Heart right ventricle (tissue), 16 donors: ENCODE measurements around the gene FAM47E. TPM values are rescaled to one million over a fixed set of nuclear protein-coding genes. Genes with fewer than 3 reads are reported as not detected.

Source experiments
- ATAC-seq, 8 donors: fragments of 200-7000 bp; cut with Tn5 transposase; one replicate each; pipeline ENCODE4 v1.9.1; 2020; ENCODE audit warnings: mild to moderate bottlenecking in 8 of 8, moderate library complexity in 8 of 8, moderate number of reproducible peaks in 1 of 8
- DNase-seq, 2 donors: peaks; one replicate each; pipeline ENCODE4 v3.0.0-alpha.2; 2020
- H3K27ac ChIP-seq, 10 donors: fragments of 200-600 bp; sonication (generic) in 2 of 10; one replicate each; pipeline versions ENCODE4 v1.5.0 to v1.8.0; 2020 to 2022; ENCODE audit warnings: mild to moderate bottlenecking in 3 of 10
- H3K27me3 ChIP-seq, 7 donors: fragments of 200-600 bp; one replicate each; pipeline ENCODE4 v1.8.0; 2021 to 2022; ENCODE audit warnings: mild to moderate bottlenecking in 2 of 7
- H3K36me3 ChIP-seq, 9 donors: fragments of 200-600 bp; sonication (generic) in 1 of 9; one replicate each; pipeline versions ENCODE4 v1.5.0 to v1.8.0; 2020 to 2022; ENCODE audit warnings: mild to moderate bottlenecking in 2 of 9
- H3K4me1 ChIP-seq, 9 donors: fragments of 200-600 bp; sonication (generic) in 1 of 9; one replicate each; pipeline versions ENCODE4 v1.5.0 to v1.8.0; 2020 to 2022; ENCODE audit warnings: mild to moderate bottlenecking in 4 of 9
- H3K4me3 ChIP-seq, 10 donors: fragments of 200-600 bp; sonication (generic) in 2 of 10; one replicate each; pipeline versions ENCODE4 v1.5.0 to v1.8.0; 2020 to 2022; ENCODE audit warnings: mild to moderate bottlenecking in 7 of 10, moderate library complexity in 2 of 10
- H3K9me3 ChIP-seq, 11 donors: fragments of 200-600 bp in 10 of 11; sonication (generic) in 2 of 11; one replicate each; pipeline versions ENCODE4 v1.5.0 to v1.8.0; 2013 to 2022; ENCODE audit warnings: mild to moderate bottlenecking in 2 of 11, control low read depth in 1 of 11, moderate library complexity in 1 of 11
- WGBS, 2 donors: extraction: QIAGEN DNeasy Blood & Tissue Kit; methylation state at CpG; one replicate each; pipeline ENCODE4 v1.1.7; 2013; ENCODE audit warnings: inconsistent platforms in 1 of 2; 5-methylcytosine and 5-hydroxymethylcytosine counted together
- intact Hi-C, 10 donors: fragments of 100-400 bp; cut with DNase I; formaldehyde crosslinking; loops; one replicate each; pipeline versions ENCODE4 v1.11.1 to v1.14.2; 2022
- polyA plus RNA-seq, 2 donors: library from polyadenylated mRNA; stranded (reverse); fragments of 200-250 nt; gene quantifications; one replicate each; pipeline ENCODE4 v1.2.3, GENCODE V29; 2013
- total RNA-seq, 10 donors: library from RNA; stranded (reverse); fragmentation: NEBNext Ultra II Directional in 3 of 10; extraction: Animal tissue kit (Norgen Biotek cat#: 25700) in 3 of 10; gene quantifications; one replicate each; pipeline versions ENCODE4 v1.2.1 to v1.2.4, GENCODE V29; 2021 to 2023
- TF ChIP-seq, protein P1 (sequence below), 9 donors: fragments of 200-600 bp; sonication (generic) in 2 of 9; IDR thresholded peaks; one replicate each; pipeline versions ENCODE4 v1.5.0 to v1.8.0; 2021 to 2022; ENCODE audit warnings: antibody characterized with exemption in 9 of 9, mild to moderate bottlenecking in 5 of 9, moderate library complexity in 1 of 9
- donor health status: Arrhythmogenic right ventricular cardiomyopathy.
- donor health status: ischemic (EF 13 %, LVEDD 7.1; RV severe dilation, severe dysfunction).
- donor health status: healthy with polysubstance abuse.
- donor health status: DM: no; HTN: yes; CAD: no.
- donor health status: DM: no; HTN: no; CAD: no.
- donor health status: ischemic (EF 25% LVEDD 6.9; RV normal size, moderate dysfunction).
- donor health status: ischemic (EF 25% LVEDD 5.7; RV mildly dilated, moderate dysfunction).
- donor health status: healthy.
- donor health status: DM: yes; HTN: yes; CAD: no.
- donor health status: Ischemic cardiomyopathy.
- donor health status: ischemic (EF 35%, LVEDD 5.7; RV mildly dilated, moderate dysfunction).
- donor health status: nonischemic (EF 11% LVEDD 7.7; RV severe dilation, severe dysfunction).
- donor health status: DM: yes; HTN: yes; CAD: no.
- donor health status: PGD.
- donor health status: ischemic (EF 29% LVEDD 5.4; RV normal size, mild dysfunction).
- donor health status: nonischemic (EF 23%, LVEDD 6.1; RV moderate dilation, normal function).

The FAM47E gene
- total and polyA plus RNA-seq, 12 donors, result 0.68 to 6.3 (median 3.1) TPM

DNA sequence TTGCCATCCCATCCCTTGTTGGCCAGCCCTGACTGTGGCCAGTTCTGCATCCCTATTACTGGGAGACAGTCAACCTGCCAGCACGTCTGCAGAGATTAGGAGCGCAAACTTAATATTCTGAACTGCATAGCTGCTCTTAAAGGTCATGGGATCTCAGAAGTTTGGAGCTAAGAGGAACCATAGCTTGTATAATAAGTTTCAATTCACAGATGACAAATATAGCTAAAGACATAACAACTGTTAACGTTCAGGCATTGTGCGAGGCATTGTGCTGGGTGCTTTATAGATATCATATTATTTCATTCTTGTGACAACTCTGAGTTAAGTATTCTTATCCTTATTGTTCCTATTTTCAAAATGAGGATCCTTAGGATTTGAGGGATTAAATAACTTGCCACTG, 41.6 kb upstream of the FAM47E start:
- Histone ChIP-seq H3K36me3 (no peaks in the 10 kb centered on the region), H3K4me1 (peaks cover 24 to 88% (median 83%) of the 10 kb centered on the region in 9 donors), H3K27ac (peak overlapping the region; percentile 16 to 97 (median 94)), H3K9me3 (no peaks in the 10 kb centered on the region), H3K27me3 (no peaks in the 10 kb centered on the region), H3K4me3 (peak overlapping the region in 1 of 10 donors; percentile 90)
- 60 to 70% methylated on average over 4 of the region's 4 CpGs for WGBS, 2 donors
- ATAC-seq (no peak), DNase-seq (no peak)
- intact Hi-C loops, result loop anchor here in 4 of 10 donors (5.0 to 10.0 kb wide), 4 partner anchors 42 to 865 kb away; partner anchors contain the start of genes CCNI (in 1 of the 4), FAM47E (in 1 of the 4), NUP54 (in 1 of the 4) and STBD1 (in 1 of the 4)
- TF ChIP-seq, protein P1, sequence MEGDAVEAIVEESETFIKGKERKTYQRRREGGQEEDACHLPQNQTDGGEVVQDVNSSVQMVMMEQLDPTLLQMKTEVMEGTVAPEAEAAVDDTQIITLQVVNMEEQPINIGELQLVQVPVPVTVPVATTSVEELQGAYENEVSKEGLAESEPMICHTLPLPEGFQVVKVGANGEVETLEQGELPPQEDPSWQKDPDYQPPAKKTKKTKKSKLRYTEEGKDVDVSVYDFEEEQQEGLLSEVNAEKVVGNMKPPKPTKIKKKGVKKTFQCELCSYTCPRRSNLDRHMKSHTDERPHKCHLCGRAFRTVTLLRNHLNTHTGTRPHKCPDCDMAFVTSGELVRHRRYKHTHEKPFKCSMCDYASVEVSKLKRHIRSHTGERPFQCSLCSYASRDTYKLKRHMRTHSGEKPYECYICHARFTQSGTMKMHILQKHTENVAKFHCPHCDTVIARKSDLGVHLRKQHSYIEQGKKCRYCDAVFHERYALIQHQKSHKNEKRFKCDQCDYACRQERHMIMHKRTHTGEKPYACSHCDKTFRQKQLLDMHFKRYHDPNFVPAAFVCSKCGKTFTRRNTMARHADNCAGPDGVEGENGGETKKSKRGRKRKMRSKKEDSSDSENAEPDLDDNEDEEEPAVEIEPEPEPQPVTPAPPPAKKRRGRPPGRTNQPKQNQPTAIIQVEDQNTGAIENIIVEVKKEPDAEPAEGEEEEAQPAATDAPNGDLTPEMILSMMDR (IDR thresholded peaks at IDR 0.05), result no peak

DNA sequence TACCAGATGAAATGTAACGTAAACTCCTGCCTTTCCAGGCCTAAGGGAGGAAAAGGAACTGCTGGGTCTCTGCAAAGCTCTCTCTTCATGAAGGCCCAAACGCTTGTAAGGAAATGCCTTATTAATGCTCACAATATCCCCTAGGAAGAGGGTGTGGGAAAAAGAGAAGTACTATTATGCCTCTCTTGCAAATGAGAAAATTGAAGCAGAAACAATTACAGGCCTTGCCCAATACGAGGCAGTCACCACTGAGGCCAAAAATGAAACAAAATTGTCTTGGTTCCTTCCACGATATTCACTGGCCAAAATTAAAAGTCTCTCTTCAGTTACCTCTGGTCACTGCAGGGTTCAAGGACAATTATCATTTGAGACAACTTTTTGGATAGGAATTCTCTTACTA, 41.1 kb upstream of the FAM47E start:
- peak overlapping the region in 5 of 10 donors; percentile 7 to 95 (median 90) for H3K4me3 ChIP-seq

DNA sequence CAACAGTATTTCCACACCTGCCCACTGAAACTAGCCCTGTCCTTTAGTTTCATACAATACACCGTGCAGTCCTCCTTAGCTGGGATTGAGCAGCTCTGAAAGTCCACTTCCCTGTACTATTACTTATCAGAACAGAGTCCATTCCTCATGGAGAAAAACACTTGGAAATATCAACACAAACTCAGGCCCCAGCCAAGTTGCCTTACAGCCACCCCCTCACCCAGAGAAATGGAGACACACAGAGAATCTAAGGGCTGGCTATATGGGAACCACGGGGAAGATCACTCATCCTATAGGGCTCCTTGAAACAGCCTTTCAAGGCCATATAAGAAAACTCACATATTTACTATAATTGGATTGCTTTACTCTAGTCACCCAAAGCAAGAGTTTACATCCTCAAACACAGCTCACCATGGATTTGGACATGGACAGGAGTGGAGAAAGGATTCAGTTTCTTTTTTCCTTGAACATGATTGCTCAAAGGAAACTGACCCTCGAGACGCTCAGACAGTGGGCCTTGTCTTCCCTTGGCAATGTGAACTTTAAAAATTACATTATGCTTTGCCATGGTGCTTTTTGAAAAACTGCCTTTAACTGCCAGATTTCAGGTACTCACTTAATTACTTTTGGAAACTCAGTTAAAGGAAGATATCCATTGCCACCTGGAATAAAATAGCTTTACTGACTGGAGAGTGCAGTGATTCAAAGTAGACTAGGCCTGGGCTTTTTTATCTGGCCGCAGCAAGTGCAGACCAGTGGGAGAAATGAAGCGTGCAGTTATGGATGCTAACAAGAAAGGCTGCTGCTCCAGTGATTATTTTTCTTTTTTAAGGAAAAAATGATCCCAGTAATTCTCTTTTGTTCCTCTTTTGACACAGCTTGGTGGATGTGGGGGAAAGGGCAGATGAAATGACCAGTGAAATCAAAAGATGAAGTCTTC, 39.5 kb upstream of the FAM47E start:
- no peaks in the 10 kb centered on the region for H3K9me3 ChIP-seq
- H3K4me1 ChIP-seq, result peaks cover 24 to 78% (median 70%) of the 10 kb centered on the region in 9 donors
- peak overlapping the region; percentile 93 to 98 (median 96) for H3K27ac ChIP-seq
- ATAC-seq, result no peak
- intact Hi-C loops, result loop anchor here in 5 of 10 donors (2.0 to 10.0 kb wide), 5 partner anchors 31 to 863 kb away; partner anchors contain the start of genes CCNI (in 1 of the 5), FAM47E (in 1 of the 5), NUP54 (in 1 of the 5) and STBD1 (in 1 of the 5)
- H3K27me3 ChIP-seq, result no peaks in the 10 kb centered on the region
- TF ChIP-seq, protein P1 (IDR thresholded peaks at IDR 0.05), result no peak
- 30 to 32% methylated on average over 6 of the region's 6 CpGs for WGBS, 2 donors
- DNase-seq, result no peak
- peak overlapping the region; percentile 50 to 95 (median 84) for H3K4me3 ChIP-seq
- no peaks in the 10 kb centered on the region for H3K36me3 ChIP-seq

More for the DNA sequence above, 41.1 kb upstream of the FAM47E start:
- Histone ChIP-seq H3K27ac (peak overlapping the region; percentile 16 to 97 (median 94)), H3K27me3 (no peaks in the 10 kb centered on the region), H3K9me3 (no peaks in the 10 kb centered on the region), H3K4me1 (peaks cover 24 to 89% (median 85%) of the 10 kb centered on the region in 9 donors), H3K36me3 (no peaks in the 10 kb centered on the region)
- 27 to 44% methylated on average over 4 of the region's 4 CpGs for WGBS, 2 donors
- intact Hi-C loops, result loop anchor here in 4 of 10 donors (5.0 to 10.0 kb wide), 4 partner anchors 42 to 864 kb away; partner anchors contain the start of genes CCNI (in 1 of the 4), FAM47E (in 1 of the 4), NUP54 (in 1 of the 4) and STBD1 (in 1 of the 4)
- TF ChIP-seq, protein P1 (IDR thresholded peaks at IDR 0.05), result no peak
- ATAC-seq (no peak), DNase-seq (no peak)

DNA sequence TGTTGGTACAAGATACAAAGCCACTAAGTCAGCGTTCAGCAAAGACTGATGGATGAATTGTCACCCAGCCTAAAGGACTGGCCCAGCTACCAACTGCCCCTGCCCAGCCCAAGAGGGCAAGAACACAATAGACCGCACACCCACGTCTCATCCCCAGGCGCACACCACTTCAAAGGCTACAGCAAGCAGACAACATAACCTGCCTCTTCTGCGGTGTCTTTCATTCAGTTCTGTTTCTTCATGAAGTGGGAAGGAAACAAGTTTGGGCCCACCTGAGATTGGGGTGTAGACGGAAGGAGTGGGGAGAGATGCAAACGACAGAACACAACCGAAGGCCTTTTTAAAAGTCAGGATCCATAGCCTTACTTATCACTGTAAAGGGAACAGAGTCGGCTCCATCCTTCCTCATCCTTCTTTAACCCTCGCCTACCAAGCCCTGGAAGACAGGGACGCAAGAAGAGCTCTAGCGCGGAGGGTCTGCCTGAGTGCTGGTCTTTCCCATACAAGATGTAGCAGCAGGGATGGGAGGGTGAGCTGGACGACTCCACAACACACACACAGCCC, 38.6 kb upstream of the FAM47E start:
- TF ChIP-seq, protein P1 (IDR thresholded peaks at IDR 0.05), result no peak
- H3K4me3 ChIP-seq, result peak overlapping the region; percentile 50 to 95 (median 84)
- WGBS, 2 donors, result 2 to 4% methylated on average over 14 of the region's 14 CpGs
- H3K4me1 ChIP-seq, result peaks cover 17 to 78% (median 61%) of the 10 kb centered on the region in 9 donors
- H3K36me3 ChIP-seq, result no peaks in the 10 kb centered on the region
- intact Hi-C loops, result loop anchor here in 5 of 10 donors (2.0 to 10.0 kb wide), 5 partner anchors 32 to 862 kb away; partner anchors contain the start of genes CCNI (in 1 of the 5), FAM47E (in 1 of the 5), NUP54 (in 1 of the 5) and STBD1 (in 1 of the 5)
- ATAC-seq (peak in 4 of 8 donors; percentile 10 to 31 (median 20)), DNase-seq (no peak)
- H3K27ac ChIP-seq, result peak overlapping the region; percentile 93 to 98 (median 96)
- H3K27me3 ChIP-seq, result no peaks in the 10 kb centered on the region
- H3K9me3 ChIP-seq, result no peaks in the 10 kb centered on the region
